GM19351 (cell line): ENCODE data around the gene RNF126.

Experiments
- ATAC-seq: cut with Tn5 transposase; IDR thresholded peaks from one replicate; pipeline ENCODE4 v1.9.1; 2021; ENCODE audit warnings: mild to moderate bottlenecking, moderate library complexity; ENCODE audit not compliant: unreplicated experiment

Gene RNF126

DNA sequence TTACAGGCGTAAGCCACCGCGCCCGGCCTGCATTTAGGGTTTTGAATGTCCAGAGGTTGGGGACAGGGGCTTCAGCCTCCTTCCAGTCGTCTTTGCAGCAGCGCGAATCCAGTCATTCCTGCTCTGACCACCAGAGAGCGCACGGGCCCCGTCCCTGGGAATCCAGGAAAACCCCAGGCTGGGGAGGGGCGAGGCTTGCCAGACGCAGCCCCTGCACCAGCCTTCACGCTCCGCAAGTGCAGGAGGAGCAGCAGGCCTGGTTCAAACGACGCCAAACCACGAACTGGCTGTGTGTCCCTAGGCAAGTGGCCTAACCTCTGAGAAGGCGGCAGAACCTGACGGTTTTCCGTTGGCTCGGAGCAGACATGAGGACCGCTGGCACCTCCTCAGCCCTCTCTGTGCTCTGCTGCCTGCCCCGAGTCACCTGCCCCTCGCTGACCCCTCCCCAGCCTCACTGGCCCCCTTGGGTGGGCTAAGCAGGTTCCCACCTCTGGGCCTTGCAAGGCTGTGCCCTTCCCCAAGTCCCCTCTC, 2.0 kb upstream of the RNF126 start:
- no peak for ATAC-seq

DNA sequence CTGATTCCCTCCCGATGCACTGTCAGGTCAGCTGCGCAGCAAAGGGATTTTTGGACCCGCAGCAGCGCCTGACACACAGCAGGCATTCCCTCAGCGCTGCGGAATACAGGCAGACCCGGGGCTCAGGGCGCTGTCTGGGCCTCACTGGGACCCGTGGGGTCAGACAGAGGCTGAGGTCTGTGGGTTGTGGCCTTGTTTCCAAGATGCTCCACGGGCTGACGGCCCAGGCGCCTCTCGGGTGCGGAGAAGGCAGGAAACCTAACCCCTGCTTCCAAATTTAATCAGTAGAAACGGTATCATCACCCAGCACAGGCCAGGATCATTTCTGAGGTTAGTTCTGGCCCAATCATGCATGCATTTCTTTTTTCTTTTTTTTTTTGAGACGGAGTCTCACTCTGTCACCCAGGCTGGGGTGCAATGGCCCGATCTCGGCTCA, 686 bp upstream of the RNF126 start:
- no peak for ATAC-seq

DNA sequence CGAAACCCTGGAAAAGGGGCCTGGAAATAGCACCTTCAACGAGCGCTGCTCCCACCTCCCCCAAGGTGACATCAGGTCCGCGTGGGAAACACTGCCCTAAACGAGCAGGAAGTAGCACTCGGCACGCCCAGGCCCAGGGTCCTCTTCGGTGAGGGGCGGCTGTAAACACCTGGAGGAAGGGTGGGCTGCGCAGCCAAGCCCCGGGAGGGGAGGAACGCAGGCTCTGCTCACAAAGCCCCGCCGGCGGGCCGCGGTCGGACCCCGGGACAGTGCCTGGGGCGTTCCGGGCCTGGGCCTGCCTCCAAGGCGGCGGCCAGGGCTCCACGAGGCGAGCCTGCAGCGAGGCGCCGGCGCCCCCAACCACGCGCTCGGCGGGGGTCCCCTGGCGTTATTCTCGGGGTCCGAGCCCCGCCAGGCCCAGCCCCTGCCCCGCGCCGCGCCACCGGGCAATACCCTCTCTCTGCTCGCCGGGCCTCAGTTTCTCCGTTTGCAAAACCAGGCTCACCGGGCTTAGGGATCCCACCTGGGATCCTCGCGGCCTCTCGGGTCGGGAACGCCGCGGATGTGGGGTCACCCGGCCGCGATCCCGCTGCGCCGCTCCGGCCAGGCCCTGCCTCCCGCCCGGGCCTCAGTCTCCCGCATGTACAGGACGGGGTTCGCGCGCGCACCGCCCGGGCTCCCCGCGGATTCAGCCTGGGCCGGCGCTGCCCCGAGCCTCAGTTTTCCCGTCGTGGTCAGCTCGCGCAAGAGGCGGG, 630 bp downstream of the RNF126 start:
- ATAC-seq: no peak

- ATAC-seq: no peak
These were observed 1.4 kb downstream of the RNF126 start for GRCh38 chr19:661427-662196.

DNA sequence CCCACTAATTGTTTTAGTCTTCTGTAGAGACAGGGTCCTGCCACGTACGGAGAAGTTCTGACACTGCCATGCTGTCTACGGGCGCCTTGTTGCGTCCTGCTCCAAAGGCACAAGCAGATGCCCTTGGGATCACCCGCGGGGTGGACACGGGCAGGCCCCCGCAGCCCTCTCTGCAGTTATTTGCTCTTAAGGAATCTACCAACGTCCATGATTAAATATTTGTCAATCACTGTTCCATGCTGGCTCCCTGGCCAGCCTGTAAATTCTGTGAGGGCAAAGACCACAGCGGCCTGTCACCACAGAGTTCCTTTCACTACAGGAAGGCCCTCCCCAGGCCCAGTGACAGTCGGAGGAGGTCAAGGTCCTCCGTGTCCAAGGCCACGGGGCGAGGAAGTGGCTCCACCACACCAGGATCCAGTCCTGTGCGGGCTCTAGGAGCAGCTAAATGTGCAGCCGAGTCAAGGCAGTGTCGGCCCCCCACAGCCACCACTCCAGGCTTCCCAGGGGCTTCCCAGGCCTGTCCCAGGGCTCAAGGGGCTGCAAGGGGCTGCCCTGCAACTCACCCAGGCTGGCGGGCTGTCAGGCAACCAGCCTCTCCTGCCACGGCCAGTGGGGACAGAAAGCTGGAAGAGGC, 2.1 kb downstream of the RNF126 start:
- ATAC-seq: no peak

DNA sequence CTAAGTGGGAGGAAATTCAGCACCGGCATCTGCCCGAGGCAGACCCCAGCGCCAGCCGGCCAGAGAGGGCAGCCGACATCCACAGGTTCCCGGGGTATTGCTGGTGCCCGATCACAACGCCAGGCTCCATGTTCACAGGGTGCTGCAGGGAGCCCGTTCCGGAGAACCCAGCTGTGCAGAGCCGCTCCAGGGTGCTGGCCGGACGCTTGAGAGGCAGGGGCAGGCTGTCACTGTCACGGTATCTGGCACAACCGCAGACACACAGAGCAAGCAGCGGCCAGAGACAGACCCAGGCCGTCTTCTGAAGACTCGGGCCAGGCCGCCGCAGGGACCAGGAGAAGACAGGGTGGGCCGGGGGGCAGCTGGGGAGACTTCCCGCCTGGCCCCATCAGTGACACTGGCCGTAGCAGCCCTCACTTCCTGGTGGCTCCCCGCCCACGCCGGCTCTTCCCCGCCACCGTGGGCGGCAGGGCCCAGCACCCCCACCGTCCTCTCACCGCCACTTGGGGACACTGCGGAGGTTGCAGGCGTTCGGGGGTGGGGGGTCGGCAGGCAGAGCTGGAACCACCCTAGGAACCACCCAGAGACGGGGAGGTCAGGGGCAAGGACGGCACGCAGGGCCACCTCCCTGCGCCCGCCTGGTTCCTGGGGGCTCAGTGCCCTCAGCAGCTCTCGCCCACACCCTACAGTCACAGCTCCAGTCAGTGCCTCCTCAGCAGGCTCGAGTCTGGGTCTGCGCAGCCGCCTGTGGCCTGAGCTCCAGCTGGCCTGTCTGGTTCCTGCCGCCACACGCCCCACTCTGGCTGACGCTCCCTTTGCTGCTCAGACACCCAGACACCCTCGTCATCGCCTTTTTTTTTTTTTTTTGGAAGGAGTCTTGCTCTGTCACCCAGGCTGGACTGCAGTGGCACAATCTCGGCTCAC, 3.8 kb downstream of the RNF126 start:
- no peak for ATAC-seq

GRCh38 chr19:658059-658839, 4.8 kb downstream of the RNF126 start:
- ATAC-seq: no peak

DNA sequence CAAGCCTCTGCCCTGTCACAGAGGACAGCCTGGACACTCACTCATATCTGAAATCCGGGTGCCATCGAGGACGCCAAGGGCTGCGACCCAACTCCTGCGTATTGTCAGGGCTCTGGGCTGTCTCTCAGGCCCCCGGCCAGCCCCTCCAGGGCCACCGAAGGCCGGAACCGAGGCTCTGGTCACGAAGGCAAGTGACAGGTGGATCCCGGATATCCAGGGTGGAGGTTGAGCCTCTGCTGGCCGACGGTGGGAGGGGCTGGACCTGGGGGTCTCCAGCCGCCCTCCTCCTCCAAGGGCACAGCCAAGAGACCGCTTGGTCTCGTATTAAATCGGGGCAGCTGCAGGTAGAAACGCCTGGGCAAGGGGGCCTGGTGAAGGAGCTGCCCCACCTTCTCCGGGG, 5.4 kb downstream of the RNF126 start:
- ATAC-seq: no peak

- ATAC-seq: no peak
These were observed 6.1 kb downstream of the RNF126 start for GRCh38 chr19:656751-657559.

DNA sequence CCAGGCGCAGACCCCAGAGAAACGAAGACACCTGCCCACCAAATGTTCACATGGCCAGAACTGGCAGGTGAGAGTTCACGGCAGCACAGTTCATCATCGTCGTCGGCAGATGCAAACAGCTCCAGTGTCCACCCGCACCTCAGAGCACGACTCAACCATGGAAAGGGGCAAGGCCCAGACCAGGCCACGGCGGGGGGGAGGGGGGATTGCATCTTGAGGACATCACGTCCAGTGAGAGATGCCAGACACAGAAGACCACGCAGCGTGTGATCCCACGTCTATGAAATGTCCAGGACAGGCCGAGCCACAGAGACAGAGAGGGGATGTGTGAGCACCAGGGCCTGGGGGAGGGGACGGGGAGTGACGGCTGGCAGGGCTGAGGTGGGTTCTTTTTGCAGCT, 7.3 kb downstream of the RNF126 start:
- no peak for ATAC-seq

- no peak for ATAC-seq
These were observed 9.6 kb downstream of the RNF126 start for GRCh38 chr19:653425-653824.

GRCh38 chr19:652467-653389, 10.3 kb downstream of the RNF126 start:
- ATAC-seq: no peak

- ATAC-seq: no peak
These were observed 11.0 kb downstream of the RNF126 start for GRCh38 chr19:651991-652390.

- ATAC-seq: no peak
These were observed 11.7 kb downstream of the RNF126 start for GRCh38 chr19:651114-651818.

DNA sequence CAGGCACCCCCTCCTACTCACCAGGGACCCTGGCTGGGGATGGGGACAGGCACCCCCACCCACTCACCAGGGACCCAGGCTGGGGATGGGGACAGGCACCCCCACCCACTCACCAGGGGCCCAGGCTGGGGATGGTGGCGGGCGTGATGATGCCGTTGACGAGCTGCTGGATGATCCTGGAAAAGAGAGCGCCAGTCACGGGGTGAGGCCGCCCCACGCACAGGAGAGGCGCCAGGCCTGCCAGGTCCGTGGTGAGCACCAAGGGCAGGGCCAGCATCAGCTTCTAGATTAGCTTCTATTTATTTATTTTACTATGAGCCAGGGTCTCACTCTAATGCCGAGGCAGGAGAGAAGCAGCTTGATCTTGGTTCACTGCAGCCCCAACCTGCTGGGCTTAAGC, 12.9 kb downstream of the RNF126 start:
- no peak for ATAC-seq

DNA sequence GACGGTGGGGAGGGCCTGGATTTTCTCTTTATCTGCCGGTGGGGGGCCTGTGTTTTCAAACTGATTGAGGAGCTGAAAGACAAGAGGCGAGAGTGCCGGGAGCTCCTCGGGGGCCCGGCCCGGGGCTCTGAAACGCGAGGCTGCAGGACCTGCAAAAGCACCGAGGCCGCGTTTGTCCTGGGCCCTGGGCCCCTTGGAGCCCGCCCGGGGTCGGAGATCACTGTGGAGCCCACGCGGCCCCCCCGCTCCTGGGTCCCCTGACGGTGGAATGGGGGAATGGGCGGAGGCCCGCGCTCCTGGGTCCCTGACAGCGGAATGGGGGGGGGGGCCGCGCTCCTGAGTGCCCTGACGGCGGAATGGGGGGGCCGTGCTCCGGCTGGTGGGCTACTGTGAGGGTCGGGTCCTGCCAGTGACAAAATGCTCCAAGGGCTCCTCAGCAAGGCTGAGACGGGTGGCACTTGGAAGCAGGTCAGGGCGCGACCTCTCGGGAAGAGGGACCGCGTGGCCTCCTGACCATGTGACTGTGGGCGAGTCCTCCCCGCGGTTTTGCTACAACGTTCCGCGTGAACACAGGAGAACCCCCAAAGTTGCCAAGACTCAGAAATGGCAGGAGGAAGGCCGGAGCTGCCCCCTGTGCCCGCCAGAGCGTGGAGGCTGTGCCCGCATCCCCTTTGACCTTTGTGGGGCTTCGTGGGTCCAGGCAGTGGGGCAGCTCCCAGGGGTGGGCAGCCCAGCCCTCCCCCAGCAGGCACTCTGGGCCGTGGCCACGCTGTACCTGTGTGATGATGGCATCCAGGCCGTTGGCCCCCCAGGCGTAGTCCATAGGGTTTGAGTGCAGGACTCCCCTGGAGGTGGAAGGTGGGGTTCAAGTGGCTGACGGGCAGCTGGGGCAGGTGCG, 13.9 kb downstream of the RNF126 start:
- ATAC-seq: no peak
